ENCODE data around the gene FAM53A. TPM values are rescaled to one million over a fixed set of nuclear protein-coding genes. Genes with fewer than 3 reads are reported as not detected.

FAM53A gene
- total RNA-seq, 1 donor from 2014 or later: 10.5 TPM

- no peak for TF ChIP-seq CTCF (IDR thresholded peaks at IDR 0.05; ENCODE audit: unreplicated experiment)
- Mint-ChIP-seq H3K27me3 (ENCODE audit: low read depth) (no peaks in the 10 kb centered on the region), H3K9me3 (peaks cover 5% of the 10 kb centered on the region), H3K4me1 (no peaks in the 10 kb centered on the region), H3K36me3 (no peaks in the 10 kb centered on the region), H3K27ac (no peak overlapping the region), H3K4me3 (no peak overlapping the region)
- DNase-seq (ENCODE audit: low spot score in 2 of 2, unreplicated experiment in 2 of 2): no peak
Observed at GRCh38 chr4:1622956-1623355, 61.2 kb downstream of the FAM53A start.

- Mint-ChIP-seq H3K9me3 (peaks cover 5% of the 10 kb centered on the region), H3K4me1 (no peaks in the 10 kb centered on the region), H3K4me3 (no peak overlapping the region), H3K27ac (no peak overlapping the region), H3K36me3 (no peaks in the 10 kb centered on the region), H3K27me3 (ENCODE audit: low read depth) (no peaks in the 10 kb centered on the region)
- no peak for DNase-seq (ENCODE audit: low spot score in 2 of 2, unreplicated experiment in 2 of 2)
- TF ChIP-seq CTCF (IDR thresholded peaks at IDR 0.05; ENCODE audit: unreplicated experiment): no peak
Observed at GRCh38 chr4:1622238-1622637, 61.9 kb downstream of the FAM53A start.

GRCh38 chr4:1621526-1621925 lies 62.6 kb downstream of the FAM53A start:
- H3K9me3 Mint-ChIP-seq: peaks cover 5% of the 10 kb centered on the region
- no peaks in the 10 kb centered on the region for H3K36me3 Mint-ChIP-seq
- no peak for TF ChIP-seq CTCF (IDR thresholded peaks at IDR 0.05; ENCODE audit: unreplicated experiment)
- no peaks in the 10 kb centered on the region for H3K27me3 Mint-ChIP-seq (ENCODE audit: low read depth)
- no peak for DNase-seq (ENCODE audit: low spot score in 2 of 2, unreplicated experiment in 2 of 2)
- H3K4me3 Mint-ChIP-seq: no peak overlapping the region
- no peaks in the 10 kb centered on the region for H3K4me1 Mint-ChIP-seq
- H3K27ac Mint-ChIP-seq: no peak overlapping the region

GRCh38 chr4:1619151-1619672 lies 64.9 kb downstream of the FAM53A start:
- Mint-ChIP-seq H3K4me1 (no peaks in the 10 kb centered on the region), H3K27ac (no peak overlapping the region), H3K36me3 (no peaks in the 10 kb centered on the region), H3K27me3 (ENCODE audit: low read depth) (no peaks in the 10 kb centered on the region), H3K4me3 (no peak overlapping the region), H3K9me3 (peaks cover 5% of the 10 kb centered on the region)
- no peak for DNase-seq (ENCODE audit: low spot score in 2 of 2, unreplicated experiment in 2 of 2)
- TF ChIP-seq CTCF (IDR thresholded peaks at IDR 0.05; ENCODE audit: unreplicated experiment): no peak

- DNase-seq (ENCODE audit: low spot score in 2 of 2, unreplicated experiment in 2 of 2): no peak
- TF ChIP-seq CTCF (IDR thresholded peaks at IDR 0.05; ENCODE audit: unreplicated experiment): no peak
- Mint-ChIP-seq H3K27me3 (ENCODE audit: low read depth) (no peaks in the 10 kb centered on the region), H3K9me3 (peaks cover 5% of the 10 kb centered on the region), H3K4me1 (no peaks in the 10 kb centered on the region), H3K36me3 (no peaks in the 10 kb centered on the region), H3K4me3 (no peak overlapping the region), H3K27ac (no peak overlapping the region)
Observed at GRCh38 chr4:1618438-1618837, 65.7 kb downstream of the FAM53A start.

GRCh38 chr4:1616557-1616930 lies 67.6 kb downstream of the FAM53A start:
- Mint-ChIP-seq H3K9me3 (peaks cover 5% of the 10 kb centered on the region), H3K4me1 (no peaks in the 10 kb centered on the region), H3K4me3 (no peak overlapping the region), H3K27ac (no peak overlapping the region), H3K36me3 (no peaks in the 10 kb centered on the region), H3K27me3 (ENCODE audit: low read depth) (no peaks in the 10 kb centered on the region)
- TF ChIP-seq CTCF (IDR thresholded peaks at IDR 0.05; ENCODE audit: unreplicated experiment): no peak
- no peak for DNase-seq (ENCODE audit: low spot score in 2 of 2, unreplicated experiment in 2 of 2)

All from mesothelial cell of epicardium (in vitro differentiated cells).